Measurements from ENCODE around the gene GORAB.
A peak's percentile ranks its signal among the peaks of the same experiment; 100 is the strongest.

Gene GORAB

DNA sequence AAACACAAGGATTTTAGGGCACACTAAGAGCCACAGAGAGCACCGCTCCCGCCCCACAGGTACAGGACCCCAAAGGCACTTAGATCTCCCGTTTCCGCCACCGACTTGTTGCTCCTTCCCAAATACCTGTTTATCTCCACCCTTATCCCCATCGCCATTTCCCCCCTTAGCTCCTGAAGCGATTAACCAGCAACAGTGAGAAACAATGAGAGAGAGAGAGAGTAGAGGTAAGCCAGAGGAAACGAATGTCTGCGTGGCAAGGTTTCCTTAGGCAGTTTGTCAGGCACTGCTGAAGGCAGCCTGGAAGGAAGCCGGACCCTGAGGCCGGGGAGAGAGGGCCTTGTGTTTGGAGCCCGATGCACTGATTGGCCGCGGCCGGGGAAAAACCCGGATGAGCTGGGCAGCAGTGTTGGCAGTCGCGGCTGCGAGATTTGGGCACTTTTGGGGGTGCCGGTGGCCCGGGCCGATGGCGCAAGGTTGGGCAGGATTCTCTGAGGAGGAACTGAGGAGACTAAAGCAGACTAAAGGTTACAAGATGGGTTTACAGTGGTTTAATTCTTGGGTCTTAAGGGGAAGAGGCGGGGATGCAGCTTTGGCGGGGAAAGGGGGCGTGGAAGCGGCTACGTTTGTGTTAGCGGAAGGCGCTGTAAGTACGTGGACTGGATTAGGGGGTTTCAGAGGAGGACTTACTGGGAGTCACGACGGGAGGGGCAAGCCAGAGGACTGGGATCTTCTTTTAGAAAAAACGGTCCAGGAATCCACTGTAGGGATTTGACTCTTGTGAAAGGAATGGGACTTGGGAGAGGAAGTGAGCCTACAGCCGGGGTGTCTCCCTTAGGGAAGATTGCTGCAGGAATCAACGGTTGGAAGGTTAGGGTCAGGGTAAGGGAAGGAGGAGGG, at the start of gene GORAB:
Gene GORAB (plus strand): TSS at position 409 of the 900 bp plus-strand sequence. CDS start 58 bp downstream, at position 467.
- peak; percentile 62 for DNase-seq (ENCODE audit: low read depth)

DNA sequence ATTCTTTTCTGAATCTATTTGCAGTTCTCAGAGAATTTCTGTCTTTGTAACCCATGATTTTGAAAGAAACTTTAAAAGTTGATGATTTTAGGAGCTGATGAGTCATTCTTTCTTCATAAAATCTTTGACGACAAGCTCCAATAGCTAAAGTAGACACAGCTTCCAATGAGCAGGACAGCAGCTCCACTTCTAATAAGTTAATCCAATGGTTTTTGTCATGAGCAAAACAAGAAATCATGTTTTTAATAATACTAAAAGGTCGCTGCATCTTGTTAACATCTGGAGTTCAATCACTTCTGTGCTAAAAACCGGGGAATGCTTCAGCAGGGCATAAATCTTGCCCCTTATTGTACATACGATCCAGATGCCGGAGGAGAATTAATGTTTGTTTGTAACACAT, 48.9 kb upstream of the GORAB start:
- no peak for DNase-seq (ENCODE audit: low read depth)

- no peak for DNase-seq (ENCODE audit: low read depth)
Measured at GRCh38 chr1:170487503-170487902, 44.5 kb upstream of the GORAB start.

- DNase-seq (ENCODE audit: low read depth), result no peak
Measured at GRCh38 chr1:170491291-170491690, 40.7 kb upstream of the GORAB start.

- DNase-seq (ENCODE audit: low read depth), result no peak
Measured at GRCh38 chr1:170494369-170494768, 37.6 kb upstream of the GORAB start.

- no peak for DNase-seq (ENCODE audit: low read depth)
Measured at GRCh38 chr1:170495006-170495405, 37.0 kb upstream of the GORAB start.

DNA sequence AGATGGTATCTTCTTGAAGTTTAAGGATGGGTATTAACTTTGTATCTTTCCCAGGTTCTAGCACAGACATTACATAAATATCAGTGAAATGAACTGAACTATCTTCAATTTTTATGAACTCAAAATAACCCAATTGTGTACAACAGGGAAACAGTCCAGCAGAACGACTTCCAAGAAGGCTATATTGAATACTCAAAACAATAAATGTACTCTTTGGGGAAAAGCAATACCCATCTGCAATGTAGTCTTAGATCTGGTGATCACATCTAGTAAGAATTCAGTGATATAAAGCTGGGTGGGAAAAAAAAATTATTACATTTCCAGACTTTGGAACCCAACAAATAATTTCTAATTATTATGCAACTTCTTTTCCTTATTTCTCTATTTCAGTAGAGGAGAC, 33.1 kb upstream of the GORAB start:
- DNase-seq (ENCODE audit: low read depth), result no peak

DNA sequence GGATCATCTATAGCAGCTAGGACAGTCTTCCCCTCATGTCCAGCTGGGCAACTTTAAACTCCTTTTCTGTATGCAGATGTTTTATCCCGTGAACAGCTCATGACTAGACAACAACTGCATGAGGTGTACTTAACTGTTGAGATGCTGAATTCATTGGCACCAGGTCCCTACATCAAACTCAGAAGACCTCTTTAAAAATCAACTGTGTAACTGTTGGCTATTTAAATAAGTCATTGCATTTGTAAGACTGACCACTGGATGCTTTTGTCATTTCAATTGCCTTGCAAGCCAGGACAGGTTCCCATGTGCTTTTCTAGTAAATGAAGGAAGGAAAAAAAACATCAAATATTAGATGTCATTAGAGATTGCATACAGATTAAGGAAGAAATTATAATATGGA, 28.3 kb upstream of the GORAB start:
- no peak for DNase-seq (ENCODE audit: low read depth)

- DNase-seq (ENCODE audit: low read depth), result no peak
Measured at GRCh38 chr1:170510163-170510562, 21.8 kb upstream of the GORAB start.

GRCh38 chr1:170511038-170511437, 20.9 kb upstream of the GORAB start:
- no peak for DNase-seq (ENCODE audit: low read depth)

GRCh38 chr1:170513138-170513537, 18.8 kb upstream of the GORAB start:
- DNase-seq (ENCODE audit: low read depth), result no peak

DNA sequence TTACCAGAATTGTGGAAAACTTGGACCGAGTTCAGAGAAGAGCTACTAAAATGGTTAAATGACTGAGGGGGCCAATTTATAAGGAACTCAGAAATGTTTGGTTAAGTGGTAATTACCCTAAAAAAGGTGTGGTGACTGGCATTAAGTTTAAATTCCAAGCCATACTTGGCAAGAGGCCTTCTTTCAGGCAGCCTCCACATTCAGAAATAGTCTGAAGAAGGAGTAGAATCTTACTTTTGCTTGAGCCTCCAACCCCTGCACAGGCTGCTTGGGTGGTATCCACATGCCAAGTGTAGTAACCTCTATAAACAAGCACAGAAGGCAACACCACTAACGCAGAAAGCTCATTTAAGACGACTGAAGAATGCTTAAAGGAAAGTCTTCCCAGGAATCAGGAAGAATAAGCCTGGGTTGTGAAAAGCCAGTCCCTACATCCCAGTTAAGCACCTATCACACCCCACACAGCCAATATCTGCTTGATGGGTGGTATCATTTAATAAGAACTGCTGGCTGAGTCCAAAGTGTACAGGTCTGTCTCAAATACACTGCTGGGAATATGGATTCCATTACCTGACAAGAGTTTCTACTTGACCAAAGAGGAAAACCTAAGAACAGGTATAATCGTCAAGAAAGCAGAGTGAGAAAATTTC, 13.7 kb upstream of the GORAB start:
- DNase-seq (ENCODE audit: low read depth), result no peak

GRCh38 chr1:170518965-170519364, 13.0 kb upstream of the GORAB start:
- DNase-seq (ENCODE audit: low read depth), result no peak

DNA sequence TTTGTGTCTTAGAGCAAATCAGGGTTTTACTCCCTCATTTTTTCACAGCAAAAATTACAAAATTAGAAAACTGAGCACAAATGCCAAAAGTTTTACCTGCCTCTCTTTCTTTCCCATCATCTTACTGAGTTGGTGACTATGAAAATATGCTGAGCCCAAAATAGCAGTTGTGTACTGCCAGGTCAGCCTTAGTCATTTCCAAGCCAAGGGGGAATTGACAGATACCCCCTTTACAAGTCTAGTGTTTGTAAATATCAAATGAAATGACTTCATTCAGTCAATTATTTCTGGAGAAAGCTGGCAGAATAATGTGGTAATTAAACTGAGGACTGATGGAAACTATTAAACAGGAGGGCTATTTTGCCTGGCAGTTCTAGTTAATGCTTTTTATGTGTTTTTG, 11.4 kb upstream of the GORAB start:
- DNase-seq (ENCODE audit: low read depth), result no peak

DNA sequence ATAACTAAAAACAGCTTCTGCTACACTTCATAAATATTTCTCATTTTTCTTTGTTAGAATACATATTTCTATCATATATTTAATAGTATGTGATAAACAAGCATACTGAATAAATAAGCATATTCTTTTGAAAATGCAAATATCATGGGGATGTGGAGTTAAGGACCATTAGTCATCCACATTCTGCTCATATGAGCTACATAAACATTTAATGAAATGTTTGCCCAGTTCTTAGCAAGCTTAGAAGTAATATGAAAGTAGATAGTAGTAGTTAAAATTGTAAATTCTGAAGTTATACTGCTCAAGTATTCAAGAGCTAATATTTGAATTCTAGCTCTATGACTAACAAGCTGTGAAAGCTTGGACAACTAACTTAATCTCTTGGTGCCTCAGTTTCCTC, 10.1 kb upstream of the GORAB start:
- DNase-seq (ENCODE audit: low read depth), result no peak

- no peak for DNase-seq (ENCODE audit: low read depth)
Measured at GRCh38 chr1:170530972-170531757, 801 bp upstream of the GORAB start.

DNA sequence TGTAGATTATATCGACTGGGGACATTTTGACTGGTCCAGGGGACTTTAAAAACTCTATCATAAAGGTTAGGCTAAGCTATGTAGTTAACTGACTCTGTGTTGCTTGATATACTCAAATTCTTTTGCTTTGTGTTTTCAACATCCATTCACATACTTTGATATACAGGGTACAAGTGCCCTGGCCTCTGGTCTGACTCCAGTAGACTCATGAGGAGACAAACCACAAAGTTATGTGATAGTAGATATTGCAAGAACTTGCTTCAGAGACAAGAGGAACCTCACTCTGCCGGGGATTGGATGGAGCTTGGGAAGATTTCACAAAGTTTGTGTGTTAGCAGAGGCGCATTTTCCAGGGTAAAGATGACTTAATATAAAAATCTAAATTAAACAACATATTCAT, 1.3 kb downstream of the GORAB start:
- no peak for DNase-seq (ENCODE audit: low read depth)

- DNase-seq (ENCODE audit: low read depth), result no peak
Measured at GRCh38 chr1:170534626-170535147, 2.7 kb downstream of the GORAB start.

- DNase-seq (ENCODE audit: low read depth), result no peak
Measured at GRCh38 chr1:170535418-170535817, 3.5 kb downstream of the GORAB start.

DNA sequence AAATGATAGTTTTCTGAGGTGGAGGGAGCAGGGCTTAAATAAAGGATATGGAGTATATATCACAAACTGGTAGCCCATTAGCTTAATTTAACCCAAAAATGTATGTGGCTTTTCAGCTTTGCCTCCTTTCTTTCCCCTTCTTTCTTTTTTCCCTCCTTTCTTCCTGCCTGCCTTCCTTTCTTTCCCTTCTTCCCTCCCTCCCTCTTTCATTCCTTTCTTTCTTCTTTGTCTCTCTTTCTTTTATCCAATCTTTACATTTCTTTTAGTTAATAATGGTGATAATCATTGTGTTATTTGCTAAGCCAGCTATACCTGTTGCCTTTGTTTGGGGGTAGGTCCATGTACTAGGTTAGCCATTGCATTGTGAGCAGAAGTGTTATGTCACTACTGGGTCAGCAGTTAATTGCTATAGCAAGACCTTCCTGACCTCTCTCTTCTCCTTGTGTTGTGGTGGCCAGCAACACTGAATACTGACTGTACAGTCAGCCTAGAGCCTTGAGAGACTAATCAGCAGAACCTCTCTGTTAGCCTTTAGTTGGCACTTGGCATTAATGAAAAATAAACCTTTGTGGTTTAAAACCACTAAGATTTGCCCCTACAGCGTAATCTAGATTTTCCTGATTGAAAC, 5.1 kb downstream of the GORAB start:
- no peak for DNase-seq (ENCODE audit: low read depth)

- no peak for DNase-seq (ENCODE audit: low read depth)
Measured at GRCh38 chr1:170537798-170538503, 6.0 kb downstream of the GORAB start.

All from stimulated activated CD8-positive, alpha-beta memory T cell treated with anti-CD3 and anti-CD28 coated beads, Interleukin-7, amount 100 ng/mL, for 24 hours (primary cell).